ENCODE measurements around the gene SLC35D2. TPM values are rescaled to one million over a fixed set of nuclear protein-coding genes. Genes with fewer than 3 reads are reported as not detected.
"Not testable (repeated sequence)": the region's sequence is repeated elsewhere in the genome, so short reads cannot be mapped to it uniquely, and the experiment has no call there.

Gene SLC35D2
- total RNA-seq, 1 donor from 2014 or later: 70.0 TPM

DNA sequence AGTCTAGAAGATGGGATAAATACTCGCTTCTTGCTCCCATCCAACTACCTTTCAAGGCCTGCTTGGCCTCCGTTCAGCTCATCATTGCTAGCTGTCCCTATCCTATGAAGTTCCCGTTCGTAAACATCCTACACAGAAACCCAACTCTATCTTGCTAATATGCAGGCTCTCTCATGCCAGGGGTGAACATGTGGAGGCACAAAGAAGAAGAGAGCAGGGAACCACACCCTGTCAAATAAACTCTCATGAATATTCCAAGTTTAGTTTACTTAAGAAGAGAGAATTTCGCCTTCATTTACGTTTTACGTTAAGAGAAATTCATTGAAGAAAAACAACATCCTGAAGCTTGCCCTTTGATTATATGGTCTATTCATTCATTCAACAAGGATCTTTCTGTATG is 73.7 kb downstream of the SLC35D2 start:
- no peak for DNase-seq (ENCODE audit: low spot score)

- DNase-seq (ENCODE audit: low spot score): not testable (repeated sequence)
Observed at GRCh38 chr9:96306958-96307357, 76.6 kb downstream of the SLC35D2 start.

DNA sequence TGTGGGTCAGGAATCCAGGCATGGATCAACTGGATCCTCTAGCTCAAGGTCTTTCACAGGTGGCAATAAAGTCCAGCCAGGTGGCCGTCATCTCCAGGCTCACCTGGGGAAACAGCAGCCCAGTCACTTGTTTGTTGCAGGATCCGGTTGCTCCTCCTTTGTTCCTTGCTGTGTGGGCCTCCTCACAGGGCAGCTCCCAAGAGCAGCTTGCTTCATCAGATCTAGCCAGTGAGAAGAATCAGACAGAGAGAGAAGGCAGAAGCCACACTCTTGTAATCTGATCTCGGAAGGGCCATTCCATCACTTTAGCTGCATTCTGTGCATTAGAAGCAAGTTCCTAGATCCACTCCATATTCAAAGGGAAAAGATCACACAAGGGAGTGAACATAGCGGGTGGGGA is 78.3 kb downstream of the SLC35D2 start:
- no peak for DNase-seq (ENCODE audit: low spot score)

DNA sequence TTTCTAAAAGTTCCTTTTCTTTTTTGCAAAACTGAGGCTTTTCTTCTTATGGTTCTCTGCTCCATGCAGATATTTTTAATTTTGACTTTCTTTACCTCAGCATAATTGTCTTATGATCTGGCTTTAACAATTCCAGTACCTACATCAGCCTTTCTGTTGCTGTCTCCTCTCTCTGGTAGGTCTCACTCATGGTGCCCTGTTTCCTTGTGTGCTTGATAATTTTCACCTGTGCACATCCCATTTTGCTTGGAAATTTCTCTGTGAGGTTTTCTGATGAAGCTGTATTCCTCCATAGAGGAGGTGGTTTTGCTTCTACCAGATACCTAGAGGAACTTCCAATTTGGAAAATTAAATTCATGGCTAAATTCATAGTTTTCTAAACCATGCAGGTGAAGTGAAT is 79.3 kb downstream of the SLC35D2 start:
- no peak for DNase-seq (ENCODE audit: low spot score)

DNA sequence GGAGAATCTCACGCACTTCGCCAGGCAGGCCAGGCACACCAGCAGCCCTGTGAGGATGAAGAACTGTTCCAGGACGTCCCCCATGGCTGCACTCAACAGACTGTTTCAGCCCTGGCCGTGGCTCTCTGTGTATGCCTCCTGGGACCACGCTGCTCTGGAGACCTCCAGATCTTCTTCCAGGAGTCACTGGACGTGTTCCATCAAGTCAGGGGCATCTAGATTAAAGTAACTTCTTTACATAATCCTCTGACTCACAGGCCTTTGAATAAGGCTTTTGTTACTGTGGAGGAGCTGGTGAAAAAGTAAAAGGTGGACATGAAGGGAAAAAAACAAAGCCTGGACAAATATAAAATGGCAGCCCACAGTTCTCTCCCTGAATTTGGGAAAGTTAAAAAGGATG is 81.5 kb downstream of the SLC35D2 start, which contains the start of gene HSD17B3:
Gene HSD17B3, minus strand, starts transcription at position 156 of the 400 bp plus-strand sequence. Its CDS starts 72 bp downstream, at position 84.
- no peak for DNase-seq (ENCODE audit: low spot score)

GRCh38 chr9:96299823-96300222 is 83.7 kb downstream of the SLC35D2 start:
- no peak for DNase-seq (ENCODE audit: low spot score)

DNA sequence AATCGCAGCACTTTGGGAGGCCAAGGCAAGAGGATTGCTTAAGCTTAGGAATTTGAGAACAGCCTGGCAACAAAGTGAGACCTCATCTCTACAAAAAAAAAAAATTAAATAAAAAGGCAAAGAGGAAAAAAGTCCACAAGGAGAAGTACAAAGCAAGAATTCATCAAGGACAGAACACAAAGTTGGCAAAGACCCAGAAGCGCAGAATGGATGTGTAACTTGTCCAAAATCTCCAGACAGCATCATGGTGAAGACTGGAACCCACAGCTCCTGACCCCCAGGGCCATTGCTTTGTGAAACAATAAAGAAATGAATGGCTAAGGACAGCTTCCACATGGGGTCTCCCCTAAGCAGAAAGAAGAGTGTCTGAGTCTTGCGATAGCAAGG is 89.4 kb downstream of the SLC35D2 start:
- no peak for DNase-seq (ENCODE audit: low spot score)

DNA sequence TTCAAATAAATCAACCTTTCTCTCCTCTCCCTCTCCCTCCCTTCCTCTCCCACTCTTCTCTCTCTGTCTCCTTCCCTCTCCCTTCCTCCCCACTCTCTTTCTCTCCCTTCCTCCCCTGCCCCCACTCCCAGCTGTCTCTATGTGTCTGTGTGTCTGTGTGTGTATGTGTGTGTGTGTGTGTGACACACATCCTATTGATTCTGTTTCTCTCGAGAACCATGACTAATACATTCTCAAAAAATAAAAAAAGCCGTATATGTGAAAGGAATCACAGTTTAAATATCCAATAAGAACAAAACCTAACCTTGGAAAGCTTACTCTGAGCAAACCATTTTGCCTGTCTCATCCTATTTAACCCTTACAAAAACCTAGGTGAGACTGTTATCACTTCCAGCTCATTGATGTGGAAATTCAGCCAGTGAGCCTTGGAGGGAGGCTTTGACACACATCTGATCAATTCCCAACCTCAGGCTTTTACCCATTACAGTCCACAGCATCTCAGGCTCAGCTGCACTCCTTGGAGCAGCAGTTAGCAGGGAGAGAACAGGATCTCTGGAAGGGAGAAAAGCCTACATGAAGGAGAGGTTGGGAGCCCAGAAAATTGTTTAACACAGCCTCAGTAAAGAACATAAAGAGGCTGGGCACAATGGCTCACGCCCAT is 89.9 kb downstream of the SLC35D2 start:
- no peak for DNase-seq (ENCODE audit: low spot score)

- no peak for DNase-seq (ENCODE audit: low spot score)
Observed at GRCh38 chr9:96289392-96289791, 94.1 kb downstream of the SLC35D2 start.

- DNase-seq (ENCODE audit: low spot score): no peak
Observed at GRCh38 chr9:96281641-96282040, 101.9 kb downstream of the SLC35D2 start.

GRCh38 chr9:96279932-96280331 is 103.6 kb downstream of the SLC35D2 start:
- no peak for DNase-seq (ENCODE audit: low spot score)

DNA sequence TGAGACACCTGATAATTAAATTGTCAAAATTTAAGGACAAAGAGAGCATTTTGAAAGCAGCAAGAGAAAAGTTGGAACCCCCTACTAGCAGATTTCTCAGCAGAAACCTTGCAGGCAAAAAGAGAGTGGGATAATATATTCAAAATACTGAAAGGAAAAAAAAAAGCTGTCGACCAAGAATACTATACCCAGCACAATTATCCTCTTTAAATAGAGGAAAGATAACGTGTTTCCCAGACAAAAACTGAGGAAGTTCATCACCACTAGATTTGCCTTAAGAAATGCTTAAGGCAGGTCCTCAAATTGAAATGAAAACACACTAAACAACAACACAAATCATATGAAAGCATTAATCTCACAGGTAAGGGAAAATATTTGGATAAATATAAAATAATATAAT is 108.6 kb downstream of the SLC35D2 start:
- no peak for DNase-seq (ENCODE audit: low spot score)

Other genes with a start within 250 kb of the SLC35D2 start
- gene HSD17B3, start 81.5 kb downstream of the SLC35D2 start, total RNA-seq: 3.2 TPM
- 2.2 TPM for gene ZNF367, start 34.7 kb upstream of the SLC35D2 start, total RNA-seq
- 17.4 TPM for gene HABP4, start 66.5 kb upstream of the SLC35D2 start, total RNA-seq
- 24.7 TPM for gene CDC14B, start 236.1 kb upstream of the SLC35D2 start, total RNA-seq